GM18508 (cell line): Measurements from ENCODE around the gene ARHGAP26.

Source experiments
- ATAC-seq: cut with Tn5 transposase; IDR thresholded peaks from one replicate; pipeline ENCODE4 v1.9.1; 2021; ENCODE audit warnings: moderate number of reproducible peaks; ENCODE audit not compliant: insufficient read depth, unreplicated experiment

The ARHGAP26 gene

GRCh38 chr5:142825378-142826089 is 55.4 kb downstream of the ARHGAP26 start:
- no peak for ATAC-seq

DNA sequence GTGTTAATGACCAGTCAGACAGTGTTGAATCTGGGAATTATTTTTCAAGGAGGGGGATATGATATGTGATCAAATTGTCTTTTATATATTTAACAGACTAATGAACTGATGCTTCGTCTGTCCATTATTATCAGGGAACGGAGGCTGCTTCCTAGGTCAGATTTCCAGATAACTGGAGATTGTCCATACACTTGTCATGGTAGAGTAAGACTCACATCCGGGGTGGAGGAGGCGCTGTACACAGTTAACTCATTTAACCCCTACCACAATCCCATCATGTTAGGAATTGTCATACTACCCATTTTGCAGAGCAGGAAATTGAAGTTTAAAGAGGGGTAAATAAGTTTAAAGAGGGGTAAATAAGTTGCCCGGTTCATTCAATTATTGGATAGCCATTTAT is 55.9 kb downstream of the ARHGAP26 start:
- no peak for ATAC-seq

DNA sequence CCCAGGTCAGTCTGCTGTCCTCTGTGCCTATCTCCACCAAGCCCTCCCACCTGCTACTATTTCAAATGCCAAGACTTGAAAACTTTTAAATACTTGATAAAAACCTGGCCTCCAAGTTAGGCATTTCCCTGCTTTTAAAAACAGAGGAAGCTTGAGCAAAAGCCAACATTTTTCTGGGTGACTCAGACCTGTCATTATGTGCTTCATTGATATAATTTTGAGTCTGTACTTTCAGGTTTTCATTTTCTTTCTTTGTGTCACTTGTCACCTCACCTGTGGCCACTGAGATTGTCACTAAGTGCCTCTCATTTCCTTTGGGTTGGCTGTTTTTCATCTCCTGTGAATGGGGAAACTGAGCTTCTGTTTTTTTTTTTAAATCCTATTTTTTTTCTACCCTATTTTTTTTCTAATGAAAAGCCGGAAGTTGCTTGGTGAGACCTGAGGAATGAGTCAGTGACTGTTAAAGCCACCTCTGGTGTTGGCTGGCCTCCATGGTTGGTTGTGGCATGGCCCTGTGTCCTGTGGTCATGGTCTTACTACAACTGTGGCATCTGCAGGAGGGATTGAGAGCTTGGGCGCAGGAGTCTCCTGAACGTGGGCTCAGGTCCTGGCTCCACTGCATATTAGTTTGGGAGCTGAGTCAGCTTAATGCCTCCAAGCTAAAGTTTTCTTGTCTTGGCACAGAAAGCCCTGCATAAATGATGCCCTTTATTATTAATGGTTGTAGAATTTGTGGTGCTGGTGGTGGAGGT is 56.7 kb downstream of the ARHGAP26 start:
- no peak for ATAC-seq

- ATAC-seq = no peak
Observed at GRCh38 chr5:142827934-142828576, 57.9 kb downstream of the ARHGAP26 start.

GRCh38 chr5:142828797-142829535 is 58.8 kb downstream of the ARHGAP26 start:
- no peak for ATAC-seq

- no peak for ATAC-seq
Observed at GRCh38 chr5:142829801-142830220, 59.6 kb downstream of the ARHGAP26 start.

DNA sequence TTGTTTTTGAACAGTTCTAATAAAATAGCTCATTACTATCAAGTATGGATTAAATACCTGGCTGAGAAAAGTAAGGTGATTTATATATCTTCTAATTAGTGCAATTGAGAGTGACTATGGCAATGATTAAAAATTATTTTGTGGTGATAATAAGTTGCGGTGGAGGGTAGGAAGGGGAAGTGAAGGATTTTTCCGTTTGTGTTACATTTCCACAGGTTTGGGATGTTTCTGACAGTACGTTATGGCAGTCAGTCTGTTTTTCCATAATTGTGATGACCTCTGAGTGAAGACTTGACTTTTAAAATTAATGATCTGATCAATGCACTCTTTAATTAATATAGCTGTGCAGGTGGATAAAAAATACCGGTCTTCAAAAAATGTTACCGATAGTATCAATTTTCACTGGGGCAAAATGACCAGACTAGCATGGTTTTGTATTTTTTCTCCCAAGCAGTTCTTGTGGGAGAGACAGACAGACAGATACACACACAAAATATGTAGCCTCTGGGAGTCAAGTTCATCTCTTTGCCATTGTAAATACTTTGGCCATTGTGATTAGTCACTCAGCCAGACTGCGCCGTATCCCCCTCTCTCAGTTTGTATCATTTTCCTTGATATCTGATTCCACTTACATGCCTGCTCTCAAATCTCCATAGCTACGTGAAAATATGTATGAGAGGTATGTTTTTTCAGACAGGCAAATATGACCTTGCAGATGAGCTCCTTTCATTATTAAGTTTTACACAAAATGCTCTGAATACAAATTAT is 60.2 kb downstream of the ARHGAP26 start:
- no peak for ATAC-seq

GRCh38 chr5:142831009-142831383 is 60.8 kb downstream of the ARHGAP26 start:
- no peak for ATAC-seq

- no peak for ATAC-seq
Observed at GRCh38 chr5:142832263-142832662, 62.1 kb downstream of the ARHGAP26 start.

- ATAC-seq = no peak
Observed at GRCh38 chr5:142833517-142834449, 63.6 kb downstream of the ARHGAP26 start.

GRCh38 chr5:142834504-142834903 is 64.3 kb downstream of the ARHGAP26 start:
- ATAC-seq = no peak

- no peak for ATAC-seq
Observed at GRCh38 chr5:142835540-142835939, 65.4 kb downstream of the ARHGAP26 start.

DNA sequence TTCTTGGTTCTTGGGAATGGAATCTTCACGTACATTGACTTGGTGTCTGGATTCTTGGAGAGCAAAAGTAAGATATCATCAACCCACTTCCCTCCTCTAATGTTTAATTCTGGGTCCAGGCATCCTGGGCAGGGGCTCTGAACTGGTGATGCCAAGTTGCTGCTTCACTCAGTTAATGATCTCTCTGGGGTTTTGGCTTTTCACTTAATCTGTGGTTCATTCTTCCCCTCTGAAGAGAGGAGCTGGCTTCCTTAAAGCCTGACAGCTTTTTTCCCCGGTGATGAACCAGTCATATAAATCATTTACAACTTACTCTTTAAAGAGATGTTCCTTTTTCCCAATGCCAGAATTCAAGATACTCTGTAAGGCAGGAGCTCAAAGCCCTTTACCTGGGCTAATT is 65.9 kb downstream of the ARHGAP26 start:
- no peak for ATAC-seq

GRCh38 chr5:142837081-142837725 is 67.0 kb downstream of the ARHGAP26 start:
- no peak for ATAC-seq

DNA sequence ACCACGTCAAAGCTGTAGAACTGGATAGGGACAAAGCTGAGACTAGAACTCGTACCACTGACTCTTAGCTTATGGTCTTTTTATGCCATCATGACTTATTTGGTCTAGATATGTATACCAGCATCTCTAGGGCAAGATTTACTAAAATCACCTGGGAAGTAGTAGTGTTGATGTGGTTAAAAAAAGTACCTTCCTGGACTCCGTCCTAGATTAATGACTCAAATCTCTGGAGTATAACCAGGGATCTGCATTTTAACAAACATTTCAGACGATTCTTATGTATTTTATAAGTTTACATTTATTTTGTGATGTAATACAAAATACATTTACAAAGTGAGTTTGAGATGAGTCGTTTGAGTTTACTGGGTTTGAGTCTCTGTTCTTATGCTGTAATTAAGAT is 68.7 kb downstream of the ARHGAP26 start:
- no peak for ATAC-seq

DNA sequence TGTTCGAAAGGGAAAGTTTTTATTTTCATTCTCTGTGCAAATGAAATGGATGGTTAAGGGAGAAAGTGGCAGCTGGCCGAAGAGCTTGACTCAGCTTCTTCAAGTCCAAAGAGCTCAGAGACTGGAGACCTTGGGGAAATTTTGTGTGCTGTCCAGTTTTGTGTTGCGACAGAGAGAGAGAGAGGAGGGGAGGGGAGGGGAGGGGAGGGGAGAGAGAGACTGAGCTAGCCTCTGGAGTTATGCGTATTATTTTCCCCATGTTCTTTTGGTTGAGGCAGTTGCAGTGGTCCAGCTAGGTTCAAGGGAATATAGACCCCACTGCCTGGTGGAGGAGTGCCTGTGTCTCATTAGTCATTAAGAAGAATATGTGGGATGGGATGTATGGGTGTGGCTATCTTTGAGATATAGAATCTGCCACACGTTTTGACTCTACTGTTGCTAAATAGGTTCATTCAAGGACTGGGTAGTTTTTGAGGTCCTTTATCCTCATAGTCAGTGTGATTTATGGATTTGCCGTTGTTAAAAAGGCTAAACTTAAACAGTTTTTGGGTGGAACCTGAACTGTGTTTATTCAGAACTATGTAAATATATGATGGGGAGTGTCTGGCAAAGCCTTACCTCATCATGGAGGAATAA is 69.7 kb downstream of the ARHGAP26 start:
- ATAC-seq = no peak

- no peak for ATAC-seq
Observed at GRCh38 chr5:142840575-142840974, 70.4 kb downstream of the ARHGAP26 start.
